Fibroblast of lung (primary cell): ENCODE measurements around the gene KLHL18. TPM values are rescaled to one million over a fixed set of nuclear protein-coding genes. Genes with fewer than 3 reads are reported as not detected.
A peak's percentile ranks its signal among the peaks of the same experiment; 100 is the strongest.

ENCODE experiments used
- DNase-seq, 2 donors: peaks; one replicate each; pipeline versions ENCODE4 v3.0.0 to v3.0.0-alpha.2; 2010; ENCODE audit warnings: low read depth in 2 of 2
- H2AFZ ChIP-seq: 2 replicates; pipeline ENCODE4 v1.5.1; 2012; ENCODE audit warnings: low read length, control low read depth, inconsistent platforms
- H3K27ac ChIP-seq: 2 replicates; pipeline ENCODE4 v1.5.1; 2011; ENCODE audit warnings: low read length, control low read depth; ENCODE audit not compliant: insufficient read depth
- H3K27me3 ChIP-seq: 2 replicates; pipeline ENCODE4 v1.5.1; 2011; ENCODE audit warnings: mild to moderate bottlenecking, low read length; ENCODE audit not compliant: control insufficient read depth, insufficient read depth
- H3K36me3 ChIP-seq: 2 replicates; pipeline ENCODE4 v1.5.1; 2011; ENCODE audit warnings: low read length; ENCODE audit not compliant: control insufficient read depth, insufficient read depth
- H3K4me1 ChIP-seq: 2 replicates; pipeline ENCODE4 v1.5.1; 2011; ENCODE audit warnings: low read length; ENCODE audit not compliant: control insufficient read depth, insufficient read depth; ENCODE audit errors: extremely low read depth
- H3K4me2 ChIP-seq: 2 replicates; pipeline ENCODE4 v1.5.1; 2011; ENCODE audit warnings: low read length, control low read depth; ENCODE audit not compliant: insufficient read depth; ENCODE audit errors: extremely low read depth
- H3K4me3 ChIP-seq, 4 experiments: fragments of 200-600 bp in 1 of 4; sonication (generic) in 1 of 4; replicated peaks in 1 of 4; 2 replicates each; pipeline ENCODE4 v1.5.1; 2011 to 2016; ENCODE audit warnings: low read length in 4 of 4, low read depth in 3 of 4, mild to moderate bottlenecking in 3 of 4, control low read depth in 2 of 4, inconsistent platforms in 1 of 4, mixed read lengths in 1 of 4; ENCODE audit not compliant: insufficient read depth in 1 of 4; ENCODE audit errors: control extremely low read depth in 1 of 4
- H3K79me2 ChIP-seq: 2 replicates; pipeline ENCODE4 v1.5.1; 2012; ENCODE audit warnings: mild to moderate bottlenecking, low read length, inconsistent platforms; ENCODE audit not compliant: control insufficient read depth, insufficient read depth
- H3K9ac ChIP-seq: 2 replicates; pipeline ENCODE4 v1.5.1; 2011; ENCODE audit warnings: mild to moderate bottlenecking, low read length, control low read depth; ENCODE audit not compliant: insufficient read depth
- H3K9me3 ChIP-seq: 2 replicates; pipeline ENCODE4 v1.5.1; 2012; ENCODE audit warnings: low read depth, low read length; ENCODE audit not compliant: control insufficient read depth, insufficient read depth
- H4K20me1 ChIP-seq: 2 replicates; pipeline ENCODE4 v1.5.1; 2011; ENCODE audit warnings: low read length; ENCODE audit not compliant: control insufficient read depth, insufficient read depth; ENCODE audit errors: extremely low read depth
- EZH2 ChIP-seq: IDR thresholded peaks from 2 replicates; pipeline ENCODE4 v1.5.1; 2012; ENCODE audit warnings: low read length, control low read depth, mild to moderate bottlenecking; ENCODE audit errors: missing control alignments
- polyA plus RNA-seq, 2 donors: library from polyadenylated mRNA; depleted of rRNA in 1 of 2; stranded (reverse) in 1 of 2; unstranded in 1 of 2; fragments of >200 nt; gene quantifications; 2 replicates each; pipeline ENCODE4 v1.2.1, GENCODE V29; 2011 to 2012; ENCODE audit warnings: missing spikeins in 1 of 2
- total RNA-seq: library from RNA; depleted of rRNA; stranded (reverse); fragments of >200 nt; gene quantifications from 2 replicates; pipeline ENCODE4 v1.2.1, GENCODE V29; 2014
- TF ChIP-seq, protein P1 (sequence below), 2 donors: IDR thresholded peaks in 1 of 2; conservative IDR thresholded peaks in 1 of 2; 1 replicate in 1 of 2; 2 replicates in 1 of 2; pipeline ENCODE4 v1.5.1; 2011 to 2012; ENCODE audit warnings: low read length in 2 of 2, control low read depth in 1 of 2, inconsistent platforms in 1 of 2, low read depth in 1 of 2, mild to moderate bottlenecking in 1 of 2

The KLHL18 gene
- total and polyA plus RNA-seq, 2 donors (not counting 1 experiment from before 2014, with no cell fraction given) = 20.1 to 27.8 TPM

GRCh38 chr3:47276558-47276957, 6.2 kb upstream of the KLHL18 start:
- Histone ChIP-seq H3K27me3 (no peaks in the 10 kb centered on the region), H2AFZ (no peak overlapping the region), H3K9me3 (no peaks in the 10 kb centered on the region), H3K36me3 (no peaks in the 10 kb centered on the region), H3K4me3 (no peak overlapping the region), H3K79me2 (no peaks in the 10 kb centered on the region), H4K20me1 (no peaks in the 10 kb centered on the region), H3K4me2 (no peak overlapping the region), H3K27ac (no peak overlapping the region), H3K4me1 (no peaks in the 10 kb centered on the region), H3K9ac (no peak overlapping the region)
- TF ChIP-seq EZH2 = no peak
- TF ChIP-seq, protein P1, sequence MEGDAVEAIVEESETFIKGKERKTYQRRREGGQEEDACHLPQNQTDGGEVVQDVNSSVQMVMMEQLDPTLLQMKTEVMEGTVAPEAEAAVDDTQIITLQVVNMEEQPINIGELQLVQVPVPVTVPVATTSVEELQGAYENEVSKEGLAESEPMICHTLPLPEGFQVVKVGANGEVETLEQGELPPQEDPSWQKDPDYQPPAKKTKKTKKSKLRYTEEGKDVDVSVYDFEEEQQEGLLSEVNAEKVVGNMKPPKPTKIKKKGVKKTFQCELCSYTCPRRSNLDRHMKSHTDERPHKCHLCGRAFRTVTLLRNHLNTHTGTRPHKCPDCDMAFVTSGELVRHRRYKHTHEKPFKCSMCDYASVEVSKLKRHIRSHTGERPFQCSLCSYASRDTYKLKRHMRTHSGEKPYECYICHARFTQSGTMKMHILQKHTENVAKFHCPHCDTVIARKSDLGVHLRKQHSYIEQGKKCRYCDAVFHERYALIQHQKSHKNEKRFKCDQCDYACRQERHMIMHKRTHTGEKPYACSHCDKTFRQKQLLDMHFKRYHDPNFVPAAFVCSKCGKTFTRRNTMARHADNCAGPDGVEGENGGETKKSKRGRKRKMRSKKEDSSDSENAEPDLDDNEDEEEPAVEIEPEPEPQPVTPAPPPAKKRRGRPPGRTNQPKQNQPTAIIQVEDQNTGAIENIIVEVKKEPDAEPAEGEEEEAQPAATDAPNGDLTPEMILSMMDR (conservative IDR thresholded peaks at IDR 0.05 in 1 of 2, IDR thresholded peaks at IDR 0.05 in 1 of 2; ENCODE audit: low read depth in 1 of 2, low read length in 2 of 2) = no peak
- DNase-seq = no peak

DNA sequence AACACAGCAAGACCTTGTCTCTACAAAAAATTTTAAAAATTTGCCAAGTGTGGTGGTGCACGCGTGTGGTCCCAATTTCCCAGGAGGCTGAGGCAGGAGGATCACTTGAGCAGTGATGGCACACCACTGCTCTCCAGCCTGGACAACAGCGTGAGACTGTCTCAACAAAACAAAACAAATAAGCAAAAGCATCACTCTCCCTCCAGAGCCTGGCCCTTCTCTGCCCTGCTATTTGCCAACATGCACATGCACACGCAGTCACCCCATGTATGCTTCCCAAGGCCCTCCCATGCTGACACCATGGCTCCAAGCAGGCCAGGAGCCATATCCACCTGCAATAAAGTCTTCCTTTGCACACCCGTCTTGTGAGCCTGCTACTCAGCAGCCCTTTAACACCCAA, 2.2 kb upstream of the KLHL18 start:
- DNase-seq = no peak
- H3K36me3 ChIP-seq = no peaks in the 10 kb centered on the region
- no peak overlapping the region for H2AFZ ChIP-seq
- peaks cover 24% of the 10 kb centered on the region for H3K79me2 ChIP-seq
- H3K9ac ChIP-seq = no peak overlapping the region
- no peak overlapping the region for H3K4me2 ChIP-seq
- no peaks in the 10 kb centered on the region for H3K4me1 ChIP-seq
- no peaks in the 10 kb centered on the region for H3K27me3 ChIP-seq
- no peaks in the 10 kb centered on the region for H4K20me1 ChIP-seq
- no peak overlapping the region for H3K27ac ChIP-seq
- no peak overlapping the region for H3K4me3 ChIP-seq
- no peak for TF ChIP-seq EZH2
- TF ChIP-seq, protein P1 (conservative IDR thresholded peaks at IDR 0.05 in 1 of 2, IDR thresholded peaks at IDR 0.05 in 1 of 2; ENCODE audit: low read depth in 1 of 2, low read length in 2 of 2) = no peak
- no peaks in the 10 kb centered on the region for H3K9me3 ChIP-seq

- Histone ChIP-seq H3K9me3 (no peaks in the 10 kb centered on the region), H3K79me2 (peaks cover 36% of the 10 kb centered on the region), H3K4me3 (peak overlapping the region; percentile 58 to 89 (median 84)), H2AFZ (peak overlapping the region; percentile 88), H3K27me3 (no peaks in the 10 kb centered on the region), H3K4me1 (no peaks in the 10 kb centered on the region), H3K4me2 (peak overlapping the region; percentile 81), H3K36me3 (peaks cover 2% of the 10 kb centered on the region), H3K27ac (peak overlapping the region; percentile 99), H3K9ac (peak overlapping the region; percentile 99), H4K20me1 (no peaks in the 10 kb centered on the region)
- TF ChIP-seq, protein P1 (conservative IDR thresholded peaks at IDR 0.05 in 1 of 2, IDR thresholded peaks at IDR 0.05 in 1 of 2; ENCODE audit: low read depth in 1 of 2, low read length in 2 of 2) = no peak
- TF ChIP-seq EZH2 = no peak
- DNase-seq = peak in 1 of 2 donors; percentile 11
Measured at GRCh38 chr3:47283193-47283537, 421 bp downstream of the KLHL18 start.
